Amniotic epithelial cell (primary cell): ENCODE data around the gene CUEDC1.

Experiments
- DNase-seq: peaks from one replicate; pipeline ENCODE4 v3.0.0-alpha.2; 2010; ENCODE audit warnings: low read depth

The CUEDC1 gene

GRCh38 chr17:57957886-57958285, 2.7 kb upstream of the CUEDC1 start:
- DNase-seq = no peak

- no peak for DNase-seq
Measured at GRCh38 chr17:57957120-57957850, 2.1 kb upstream of the CUEDC1 start.

- no peak for DNase-seq
Measured at GRCh38 chr17:57956291-57957119, 1.3 kb upstream of the CUEDC1 start.

DNA sequence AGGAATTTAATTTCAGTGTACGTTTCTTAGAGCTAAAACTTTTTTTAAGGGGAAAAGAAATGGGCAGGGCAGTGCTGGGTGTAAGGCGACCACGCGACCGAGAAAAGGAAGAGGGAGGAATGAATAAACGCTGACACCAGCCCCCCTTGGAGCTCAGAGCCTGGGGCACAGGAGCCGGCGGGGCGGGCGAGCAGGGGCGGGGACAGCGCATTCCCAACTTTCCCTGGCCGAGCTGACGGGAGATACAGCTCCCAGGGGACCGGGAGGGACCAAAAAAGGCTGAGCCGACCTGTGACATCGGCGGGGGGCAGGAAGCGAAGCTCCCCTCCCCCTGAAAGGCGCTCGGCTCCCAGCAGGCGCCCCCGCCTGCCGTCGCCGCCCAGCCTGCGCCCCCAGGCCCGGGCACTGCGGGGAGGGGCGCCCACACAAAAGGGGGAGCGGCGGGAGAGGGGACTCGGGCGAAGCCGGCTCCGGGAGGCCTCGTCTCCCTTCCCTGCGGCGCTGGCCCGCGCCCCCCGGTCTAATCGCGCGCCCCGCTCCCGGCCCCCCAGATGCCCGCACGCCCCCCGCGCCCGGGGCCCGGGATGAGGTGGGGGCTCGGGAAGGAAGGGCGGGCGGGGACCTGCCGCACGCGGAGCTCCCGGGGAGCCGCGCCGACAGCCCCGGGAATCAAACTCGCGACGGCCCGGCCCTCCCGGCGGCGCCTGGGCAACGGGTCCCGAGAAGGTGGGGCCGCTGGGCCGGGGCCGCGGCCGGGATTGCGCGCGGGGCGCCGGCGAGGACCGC, 622 bp downstream of the CUEDC1 start:
- no peak for DNase-seq

- DNase-seq = no peak
Measured at GRCh38 chr17:57953705-57954396, 1.4 kb downstream of the CUEDC1 start.

- no peak for DNase-seq
Measured at GRCh38 chr17:57953219-57953618, 2.0 kb downstream of the CUEDC1 start.

GRCh38 chr17:57949649-57950048, 5.6 kb downstream of the CUEDC1 start:
- no peak for DNase-seq

GRCh38 chr17:57948555-57949420, 6.4 kb downstream of the CUEDC1 start:
- DNase-seq = peak; percentile 96

GRCh38 chr17:57948169-57948554, 7.0 kb downstream of the CUEDC1 start:
- no peak for DNase-seq

DNA sequence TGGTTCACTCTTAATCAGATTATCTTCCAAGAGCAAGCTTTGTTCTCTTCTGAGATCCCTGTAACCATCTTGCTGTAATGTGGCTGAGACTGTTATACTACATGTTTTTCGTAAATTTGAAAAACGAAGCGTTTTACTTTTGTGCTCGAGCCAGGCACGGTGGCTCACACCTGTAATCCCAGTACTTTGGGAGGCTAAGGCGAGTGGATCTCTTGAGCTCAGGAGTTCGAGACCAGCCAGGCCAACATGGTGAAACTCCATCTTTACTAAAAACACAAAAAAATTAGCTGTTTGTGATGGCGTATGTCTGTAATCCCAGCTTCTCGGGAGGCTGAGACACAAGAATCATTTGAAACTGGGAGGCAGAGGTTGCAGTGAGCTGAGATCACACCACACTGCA, 7.8 kb downstream of the CUEDC1 start:
- no peak for DNase-seq

- DNase-seq = peak; percentile 69
Measured at GRCh38 chr17:57946798-57947358, 8.3 kb downstream of the CUEDC1 start.

- peak; percentile 65 for DNase-seq
Measured at GRCh38 chr17:57945996-57946797, 9.0 kb downstream of the CUEDC1 start.

DNA sequence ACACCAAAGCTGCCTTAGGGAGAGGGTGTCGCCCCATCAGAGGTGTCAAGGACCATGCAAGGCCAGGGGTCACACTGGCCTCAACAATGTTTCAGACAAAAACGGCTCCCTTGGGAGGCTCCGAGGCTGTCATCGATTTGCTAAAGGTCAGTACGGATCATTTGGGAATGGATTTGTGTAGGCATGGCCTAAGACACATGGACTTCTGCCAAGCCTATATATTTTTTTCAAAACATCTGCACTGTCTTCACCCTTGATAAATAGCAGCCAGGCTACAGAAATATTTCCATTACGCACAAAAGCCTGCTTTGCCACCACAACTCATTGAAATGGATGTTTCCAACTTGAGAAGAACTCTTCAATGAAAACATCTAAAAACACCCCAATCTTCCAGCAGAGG, 10.3 kb downstream of the CUEDC1 start:
- peak; percentile 77 for DNase-seq

GRCh38 chr17:57943645-57944044, 11.6 kb downstream of the CUEDC1 start:
- DNase-seq = peak; percentile 44

- DNase-seq = peak; percentile 40
Measured at GRCh38 chr17:57943140-57943539, 12.1 kb downstream of the CUEDC1 start.

DNA sequence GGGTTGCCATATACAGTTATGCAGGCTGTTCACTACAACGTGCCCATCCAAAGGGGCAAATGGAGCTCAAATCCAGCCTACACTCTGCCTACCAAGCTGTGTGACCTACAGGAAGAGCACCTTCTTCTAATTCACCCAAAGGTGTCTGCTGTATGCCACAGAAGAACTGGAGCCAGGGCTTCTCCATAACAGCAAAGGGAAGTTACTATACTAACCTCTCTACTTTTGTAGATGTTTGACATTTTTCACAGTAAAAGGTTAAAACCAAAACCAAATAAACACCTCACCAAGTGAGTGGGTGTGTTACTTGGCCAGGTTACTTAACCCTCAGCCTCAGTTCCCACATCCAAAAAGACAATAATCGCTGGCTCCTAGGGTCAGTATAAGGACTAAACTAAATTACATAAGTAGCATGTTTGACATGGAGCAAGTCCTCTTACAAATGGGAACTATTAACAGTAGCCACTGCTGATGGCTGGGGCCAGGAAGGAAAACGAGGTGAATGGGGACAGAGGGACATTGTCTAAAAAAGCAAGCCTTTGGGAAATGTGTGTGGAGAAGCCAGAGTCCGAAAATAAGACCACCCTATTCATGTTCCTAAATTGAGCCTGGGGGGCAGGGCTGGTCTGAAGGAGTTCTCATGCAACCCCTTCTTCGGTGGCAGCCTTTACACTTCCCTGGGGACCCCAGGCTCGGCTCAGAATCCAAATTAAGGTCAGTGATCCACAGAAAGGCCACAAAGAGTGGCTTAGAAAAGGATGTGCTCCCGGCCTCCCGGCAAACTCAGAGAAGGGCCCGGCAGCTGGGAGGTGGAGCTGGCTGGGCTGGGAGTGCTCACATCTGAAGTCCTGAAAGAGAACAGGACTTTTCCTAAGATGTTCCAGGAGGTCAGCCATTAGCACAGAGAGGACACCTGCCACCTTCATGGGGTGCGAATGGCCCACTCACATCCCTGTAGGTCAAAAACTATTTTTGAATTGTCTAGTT, 13.5 kb downstream of the CUEDC1 start:
- no peak for DNase-seq

DNA sequence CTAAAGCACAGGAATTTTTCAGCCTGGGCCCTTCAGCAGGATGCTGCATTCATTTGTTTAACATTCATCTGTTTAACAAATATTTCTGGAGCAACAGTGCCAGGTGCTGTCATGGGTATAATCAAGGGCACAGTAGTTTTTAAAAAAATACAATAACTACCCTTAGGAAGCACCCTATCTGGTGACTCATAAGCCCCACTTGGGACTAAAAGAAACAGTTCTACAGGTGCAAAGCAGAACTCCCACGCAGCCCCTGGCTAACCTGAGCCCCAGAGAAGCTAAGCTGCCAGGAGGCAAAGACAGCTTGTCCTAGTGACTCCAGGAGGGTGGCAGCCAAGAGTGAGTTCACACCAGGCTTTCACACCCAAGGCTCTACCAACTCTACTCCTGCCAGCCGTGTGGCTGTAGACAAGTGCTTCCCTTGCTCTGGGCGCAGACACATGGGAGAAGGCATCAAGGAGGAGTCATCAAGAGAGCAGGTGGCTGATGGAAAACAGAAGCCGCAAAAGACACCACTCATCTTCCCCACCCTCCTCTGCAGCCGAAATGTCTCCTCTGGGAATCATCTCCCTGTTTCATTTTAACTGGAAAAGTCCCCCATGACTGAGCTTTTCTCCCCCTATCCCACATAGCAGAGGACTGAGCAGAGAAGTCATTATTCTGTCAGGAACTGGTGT, 14.4 kb downstream of the CUEDC1 start:
- no peak for DNase-seq

DNA sequence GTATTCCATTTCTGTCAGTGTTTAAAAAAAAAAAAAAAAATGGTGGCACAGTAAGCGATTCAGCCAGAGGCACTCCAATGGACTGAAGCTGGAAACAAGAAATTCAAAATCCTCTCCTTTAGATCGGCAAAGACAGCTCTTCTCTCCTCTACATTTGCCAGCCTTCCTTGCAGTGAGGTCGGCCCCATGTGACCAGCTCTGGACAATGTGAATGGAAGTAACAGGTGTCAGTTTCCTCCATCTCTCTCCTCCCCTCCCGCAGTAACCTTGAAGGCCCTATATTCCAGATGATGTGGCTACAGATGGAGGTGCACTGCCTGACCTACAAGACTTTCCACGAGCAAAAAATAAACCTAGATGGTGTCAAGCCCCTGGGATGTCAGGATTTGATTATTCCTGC, 15.0 kb downstream of the CUEDC1 start:
- DNase-seq = peak; percentile 32
